H1 (cell line): ENCODE results near the gene RFK. TPM values are rescaled to one million over a fixed set of nuclear protein-coding genes. Genes with fewer than 3 reads are reported as not detected.

Source experiments
- BRCA1 ChIP-seq: IDR thresholded peaks from 2 replicates; pipeline ENCODE4 v1.6.1; 2012; ENCODE audit warnings: low read depth, low read length, improper control_type of control experiment
- CHD2 ChIP-seq: IDR thresholded peaks from 2 replicates; pipeline ENCODE4 v1.6.1; 2012; ENCODE audit warnings: low read length, improper control_type of control experiment
- NANOG ChIP-seq: IDR thresholded peaks from 2 replicates; pipeline ENCODE4 v1.6.1; 2011; ENCODE audit warnings: low read length, low read depth, mild to moderate bottlenecking, inconsistent platforms; ENCODE audit not compliant: insufficient read depth, poor library complexity, severe bottlenecking
- SP1 ChIP-seq: IDR thresholded peaks from 2 replicates; pipeline ENCODE4 v1.6.1; 2011; ENCODE audit warnings: low read depth, low read length
- ZNF274 ChIP-seq: IDR thresholded peaks from 2 replicates; pipeline ENCODE4 v1.7.0; 2012; ENCODE audit warnings: low read length, borderline replicate concordance; ENCODE audit errors: extremely low read depth
- polyA plus RNA-seq, 7 experiments: library from polyadenylated mRNA; depleted of rRNA in 3 of 7; stranded (reverse) in 5 of 7; unstranded in 2 of 7; fragments of >200 nt in 5 of 7; fragments of 200-250 nt in 2 of 7; gene quantifications; 1 replicate in 5 of 7; 2 replicates in 1 of 7; 4 replicates in 1 of 7; pipeline versions ENCODE4 v1.2.1 to v1.2.3, GENCODE V29; 2011 to 2013; ENCODE audit warnings: missing spikeins in 2 of 7, mixed read lengths in 2 of 7
- total RNA-seq: library from RNA; stranded (reverse); fragmentation: NEBNext Ultra II Directional; extraction: Animal tissue kit (Norgen Biotek cat#: 25700); gene quantifications from 2 replicates; pipeline ENCODE4 v1.2.1, GENCODE V29; 2021

Gene RFK
- total and polyA plus RNA-seq, 2 of the 8 experiments (the other 6 are each of a cell fraction or from before 2014, with no cell fraction given) = 4.3 to 10.6 TPM

- TF ChIP-seq NANOG = no peak
- no peak for TF ChIP-seq ZNF274
- no peak for TF ChIP-seq SP1
- no peak for TF ChIP-seq BRCA1
- TF ChIP-seq CHD2 = no peak
- TF ChIP-seq, all 59 proteins: peak for 0
These were observed 58.2 kb downstream of the RFK start (continued) for GRCh38 chr9:76336027-76336426.

Other genes with a start within 250 kb of the RFK start
- gene GCNT1, start 64.8 kb upstream of the RFK start, total RNA-seq = 8.8 and 13.0 TPM in 2 replicates
- 16.5 and 16.6 TPM in 2 replicates for gene GCNT1, start 64.8 kb upstream of the RFK start, polyA plus RNA-seq (2011; rRNA removed)